Keratinocyte (primary cell): ENCODE results near the gene HTD2. TPM values are rescaled to one million over a fixed set of nuclear protein-coding genes. Genes with fewer than 3 reads are reported as not detected.
"Not testable (repeated sequence)": the region's sequence is repeated elsewhere in the genome, so short reads cannot be mapped to it uniquely, and the experiment has no call there.

ENCODE experiments used
- DNase-seq: peaks from one replicate; pipeline ENCODE4 v3.0.0-alpha.2; 2011; ENCODE audit warnings: low read depth, missing footprints, low spot score
- FAIRE-seq: peaks from 2 replicates; lab custom pipeline; 2011; peaks lifted over from hg19 to GRCh38; lab: Jason Lieb, UNC
- H2AFZ ChIP-seq: 2 replicates; pipeline ENCODE4 v1.6.0; 2012; ENCODE audit warnings: low read length, control low read depth, inconsistent platforms; ENCODE audit not compliant: control insufficient read depth
- H3K27ac ChIP-seq: 2 replicates; pipeline ENCODE4 v1.5.1; 2011; ENCODE audit warnings: low read length; ENCODE audit not compliant: control insufficient read depth, insufficient read depth
- H3K27me3 ChIP-seq: 3 replicates; pipeline ENCODE4 v1.6.0; 2011; ENCODE audit warnings: low read length; ENCODE audit not compliant: control insufficient read depth, insufficient read depth; ENCODE audit errors: extremely low read depth
- H3K36me3 ChIP-seq, 2 experiments: 2 replicates in 1 of 2; 3 replicates in 1 of 2; pipeline ENCODE4 v1.5.1; 2011; ENCODE audit warnings: low read length in 2 of 2, mild to moderate bottlenecking in 1 of 2; ENCODE audit not compliant: control insufficient read depth in 2 of 2, insufficient read depth in 2 of 2; ENCODE audit errors: extremely low read depth in 1 of 2
- H3K4me1 ChIP-seq: 3 replicates; pipeline ENCODE4 v1.5.1; 2011; ENCODE audit warnings: low read length; ENCODE audit not compliant: control insufficient read depth, insufficient read depth; ENCODE audit errors: extremely low read depth
- H3K4me2 ChIP-seq: 3 replicates; pipeline ENCODE4 v1.6.0; 2011; ENCODE audit warnings: low read depth, low read length; ENCODE audit not compliant: control insufficient read depth, insufficient read depth; ENCODE audit errors: extremely low read depth
- H3K4me3 ChIP-seq, 3 experiments: fragments of 200-600 bp in 1 of 3; sonication (generic) in 1 of 3; 2 replicates in 2 of 3; 3 replicates in 1 of 3; pipeline ENCODE4 v1.5.1; 2011 to 2016; ENCODE audit warnings: low read length in 3 of 3, mild to moderate bottlenecking in 3 of 3, control low read depth in 2 of 3, inconsistent platforms in 1 of 3, low read depth in 1 of 3, mixed read lengths in 1 of 3, mixed run types in 1 of 3, moderate library complexity in 1 of 3; ENCODE audit not compliant: control insufficient read depth in 2 of 3, insufficient read depth in 2 of 3; ENCODE audit errors: extremely low read depth in 1 of 3
- H3K79me2 ChIP-seq: 2 replicates; pipeline ENCODE4 v1.6.0; 2012; ENCODE audit warnings: low read length; ENCODE audit not compliant: control insufficient read depth, insufficient read depth
- H3K9ac ChIP-seq: 3 replicates; pipeline ENCODE4 v1.6.0; 2011; ENCODE audit warnings: low read length; ENCODE audit not compliant: control insufficient read depth, insufficient read depth; ENCODE audit errors: extremely low read depth
- H3K9me1 ChIP-seq: 3 replicates; pipeline ENCODE4 v1.6.0; 2011; ENCODE audit warnings: low read length; ENCODE audit not compliant: control insufficient read depth, insufficient read depth; ENCODE audit errors: extremely low read depth
- H3K9me3 ChIP-seq: 2 replicates; pipeline ENCODE4 v1.5.1; 2012; ENCODE audit warnings: low read depth, low read length; ENCODE audit not compliant: control insufficient read depth
- H4K20me1 ChIP-seq: 3 replicates; pipeline ENCODE4 v1.6.0; 2011; ENCODE audit warnings: low read length; ENCODE audit not compliant: control insufficient read depth, insufficient read depth; ENCODE audit errors: extremely low read depth
- CTCF ChIP-seq, 3 experiments: IDR thresholded peaks in 1 of 3; conservative IDR thresholded peaks in 1 of 3; optimal IDR thresholded peaks in 1 of 3; 2 replicates in 2 of 3; 3 replicates in 1 of 3; pipeline versions ENCODE3 to v1.5.1; 2011; ENCODE audit warnings: low read length in 3 of 3, mild to moderate bottlenecking in 3 of 3, moderate library complexity in 2 of 3, control low read depth in 1 of 3, inconsistent platforms in 1 of 3; ENCODE audit not compliant: insufficient read depth in 2 of 3; ENCODE audit errors: extremely low read depth in 1 of 3
- EZH2 ChIP-seq: IDR thresholded peaks from one replicate; pipeline ENCODE4 v1.6.1; 2012; ENCODE audit warnings: inconsistent platforms, mild to moderate bottlenecking, low read length, moderate library complexity
- dilution Hi-C: fragments of 300-500 bp; cut with MboI; formaldehyde crosslinking; loops from one replicate; pipeline ENCODE4 v1.7.0; 2020; ENCODE audit warnings: low sequenced_read_pairs; ENCODE audit not compliant: extremely low pct_ligation_motif_present
- polyA plus RNA-seq, 5 experiments: library from polyadenylated mRNA; depleted of rRNA in 3 of 5; stranded (reverse) in 3 of 5; stranded (forward) in 1 of 5; unstranded in 1 of 5; fragments of >200 nt; gene quantifications; 1 replicate in 1 of 5; 2 replicates in 3 of 5; 3 replicates in 1 of 5; pipeline versions ENCODE4 v1.2.1 to v1.2.3, GENCODE V29; 2011 to 2012; ENCODE audit warnings: missing spikeins in 2 of 5, low read depth in 1 of 5, low replicate concordance in 1 of 5

Gene HTD2
- polyA plus RNA-seq, 1 donor (not counting 4 experiments of a cell fraction or from before 2014, with no cell fraction given), result 12.5 TPM

GRCh38 chr3:58261954-58262666 is 44.2 kb upstream of the HTD2 start:
- FAIRE-seq, result no peak

GRCh38 chr3:58266577-58266976 is 39.7 kb upstream of the HTD2 start:
- H3K79me2 ChIP-seq, result no peaks in the 10 kb centered on the region
- no peak overlapping the region for H3K4me2 ChIP-seq
- no peaks in the 10 kb centered on the region for H3K36me3 ChIP-seq
- H3K27me3 ChIP-seq, result no peaks in the 10 kb centered on the region
- H3K9me3 ChIP-seq, result no peaks in the 10 kb centered on the region
- H2AFZ ChIP-seq, result no peak overlapping the region
- dilution Hi-C loops, result no loop called here
- H3K27ac ChIP-seq, result no peak overlapping the region
- no peak for DNase-seq
- no peak overlapping the region for H3K4me3 ChIP-seq
- no peak for TF ChIP-seq EZH2
- TF ChIP-seq CTCF (optimal IDR thresholded peaks at IDR 0.05 in 1 of 3, IDR thresholded peaks at IDR 0.05 in 1 of 3, conservative IDR thresholded peaks at IDR 0.05 in 1 of 3; ENCODE audit: extremely low read depth in 1 of 3, insufficient read depth in 2 of 3, low read length in 3 of 3), result no peak
- no peak for FAIRE-seq
- H3K4me1 ChIP-seq, result peaks cover 9% of the 10 kb centered on the region
- no peak overlapping the region for H3K9ac ChIP-seq
- H4K20me1 ChIP-seq, result no peaks in the 10 kb centered on the region
- no peaks in the 10 kb centered on the region for H3K9me1 ChIP-seq

More at GRCh38 chr3:58261954-58262666, 44.2 kb upstream of the HTD2 start:
- dilution Hi-C loops, result no loop called here
- Histone ChIP-seq H3K9me1 (no peaks in the 10 kb centered on the region), H3K9me3 (no peaks in the 10 kb centered on the region), H3K36me3 (peaks cover 0 to 5% of the 10 kb centered on the region in 2 experiments), H2AFZ (no peak overlapping the region), H3K4me2 (no peak overlapping the region), H3K27me3 (no peaks in the 10 kb centered on the region), H3K9ac (no peak overlapping the region), H3K4me1 (no peaks in the 10 kb centered on the region), H3K4me3 (no peak overlapping the region), H3K27ac (no peak overlapping the region), H4K20me1 (no peaks in the 10 kb centered on the region), H3K79me2 (no peaks in the 10 kb centered on the region)
- DNase-seq, result no peak
- TF ChIP-seq EZH2 (no peak), CTCF (optimal IDR thresholded peaks at IDR 0.05 in 1 of 3, IDR thresholded peaks at IDR 0.05 in 1 of 3, conservative IDR thresholded peaks at IDR 0.05 in 1 of 3; ENCODE audit: extremely low read depth in 1 of 3, insufficient read depth in 2 of 3, low read length in 3 of 3) (no peak)

GRCh38 chr3:58267543-58267942 is 38.8 kb upstream of the HTD2 start:
- dilution Hi-C loops, FAIRE-seq: not testable (repeated sequence)

More at GRCh38 chr3:58267543-58267942, 38.8 kb upstream of the HTD2 start:
- H2AFZ ChIP-seq, DNase-seq, H3K4me3 ChIP-seq, H3K4me2 ChIP-seq, H3K27ac ChIP-seq, H3K36me3 ChIP-seq, H3K27me3 ChIP-seq, H3K9me3 ChIP-seq, H3K9ac ChIP-seq, H3K9me1 ChIP-seq, H3K79me2 ChIP-seq, H4K20me1 ChIP-seq: not testable (repeated sequence)
- peaks cover 17% of the 10 kb centered on the region for H3K4me1 ChIP-seq
